Measurements from ENCODE around the gene KIAA0319L. TPM values are rescaled to one million over a fixed set of nuclear protein-coding genes. Genes with fewer than 3 reads are reported as not detected.
A peak's percentile ranks its signal among the peaks of the same experiment; 100 is the strongest.

KIAA0319L gene
- total and polyA plus RNA-seq, 2 donors (not counting 3 experiments of a cell fraction or from before 2014, with no cell fraction given): 31.4 to 43.4 TPM

- ChIA-PET CTCF (interaction anchor here (1.2 kb wide), 1 partner anchor 59 kb away, joined by 3 read pairs; no protein-coding TSS in a partner anchor), POLR2A (no interaction called here)
- H2AFZ ChIP-seq (ENCODE audit: low read depth, low read length): no peak overlapping the region
- H3K4me2 ChIP-seq (ENCODE audit: insufficient read depth, low read length): no peak overlapping the region
- H3K9me3 ChIP-seq (replicated peaks; ENCODE audit: control insufficient read depth, insufficient read depth, low read length): no peaks in the 10 kb centered on the region
- dilution Hi-C loops (cut with MboI; ENCODE audit: extremely low pct_ligation_motif_present, low sequenced_read_pairs) (no loop called here), intact Hi-C loops (cut with micrococcal nuclease) (no loop called here)
- H3K27me3 ChIP-seq (ENCODE audit: control insufficient read depth in 2 of 2, insufficient read depth in 2 of 2, low read length in 2 of 2): no peaks in the 10 kb centered on the region
- no TSS peak for BruUV-seq (replicated peaks)
- no peaks in the 10 kb centered on the region for H3K9me1 ChIP-seq (replicated peaks; ENCODE audit: control insufficient read depth, extremely low read depth, insufficient read depth, low read length)
- peaks cover 4% of the 10 kb centered on the region for H4K20me1 ChIP-seq (replicated peaks; ENCODE audit: control insufficient read depth, extremely low read depth, insufficient read depth, low read length)
- TF ChIP-seq POLR2A (IDR thresholded peaks at IDR 0.05; ENCODE audit: low read depth, low read length): no peak
- no peak for TF ChIP-seq EZH2 (IDR thresholded peaks at IDR 0.05; ENCODE audit: borderline replicate concordance, low read depth, low read length, severe bottlenecking)
- TF ChIP-seq MAX (IDR thresholded peaks at IDR 0.05; ENCODE audit: insufficient read depth, insufficient read length): no peak
- no peak for TF ChIP-seq CTCF (IDR thresholded peaks at IDR 0.05; ENCODE audit: extremely low read depth in 1 of 2, insufficient read depth in 1 of 2, low read depth in 1 of 2, low read length in 2 of 2)
- TF ChIP-seq JUN (IDR thresholded peaks at IDR 0.05; ENCODE audit: borderline replicate concordance, insufficient read depth, insufficient read length, low read depth): no peak
- no peak for TF ChIP-seq GATA2 (IDR thresholded peaks at IDR 0.05; ENCODE audit: insufficient read depth, insufficient read length, low read depth, low read length)
- TF ChIP-seq FOS (IDR thresholded peaks at IDR 0.05; ENCODE audit: borderline replicate concordance, insufficient read depth, low read length): no peak
- no peak for TF ChIP-seq POLR2AphosphoS5 (IDR thresholded peaks at IDR 0.05; ENCODE audit: insufficient read depth, low read depth, low read length)
- no peak for TF ChIP-seq MYC (IDR thresholded peaks at IDR 0.05; ENCODE audit: low read depth, low read length)
- no peaks in the 10 kb centered on the region for H3K79me2 ChIP-seq (ENCODE audit: control insufficient read depth, insufficient read depth, low read length)
- no peak overlapping the region for H3K9ac ChIP-seq (replicated peaks; ENCODE audit: extremely low read depth, insufficient read depth, low read length)
- DNase-seq (ENCODE audit: low read depth, low spot score) (no peak), FAIRE-seq (peak; percentile 8)
- peaks cover 22% of the 10 kb centered on the region for H3K4me1 ChIP-seq (ENCODE audit: control insufficient read depth, extremely low read depth, insufficient read depth, low read length)
- no peak overlapping the region for H3K27ac ChIP-seq (ENCODE audit: insufficient read depth, low read depth, low read length)
- H3K4me3 ChIP-seq (replicated peaks in 1 of 3; ENCODE audit: insufficient read depth in 1 of 3, low read depth in 1 of 3, low read length in 3 of 3): no peak overlapping the region
- H3K36me3 ChIP-seq (ENCODE audit: control insufficient read depth in 2 of 2, extremely low read depth in 1 of 2, insufficient read depth in 2 of 2, low read length in 2 of 2): no peaks in the 10 kb centered on the region
Measured at GRCh38 chr1:35509558-35509957, 47.6 kb downstream of the KIAA0319L start.
